Measurements from ENCODE around the gene LCP1. TPM values are rescaled to one million over a fixed set of nuclear protein-coding genes. Genes with fewer than 3 reads are reported as not detected.
"Not testable (repeated sequence)": the region's sequence is repeated elsewhere in the genome, so short reads cannot be mapped to it uniquely, and the experiment has no call there.

LCP1 gene
- total RNA-seq (10 to 100 TPM; 15.9 to 33.0 (median 24.4) TPM), polyA plus RNA-seq (3.2 TPM)
- long read RNA-seq, donor 1, transcript LCP1-201 (16 exons, 3,787 nt), result major isoform, 9 of 17 reads
- long read RNA-seq, donor 1, partial matches to known transcripts, result 3 of 17 reads
- long read RNA-seq, donor 1, other reads (novel, unspliced or antisense), result 5 of 17 reads
- long read RNA-seq, donor 2, transcript LCP1-201 (16 exons, 3,787 nt), result major isoform, 11 of 12 reads
- long read RNA-seq, donor 2, partial matches to known transcripts, result 0 of 12 reads
- long read RNA-seq, donor 2, other reads (novel, unspliced or antisense), result 1 of 12 reads
- long read RNA-seq, donor 3, transcript LCP1-201 (16 exons, 3,787 nt), result major isoform, 27 of 35 reads
- long read RNA-seq, donor 3, partial matches to known transcripts, result 6 of 35 reads
- long read RNA-seq, donor 3, other reads (novel, unspliced or antisense), result 1 of 35 reads
- long read RNA-seq, donor 4, transcript LCP1-201 (16 exons, 3,787 nt), result major isoform, 8 of 9 reads
- long read RNA-seq, donor 4, partial matches to known transcripts, result 1 of 9 reads
- long read RNA-seq, donor 4, other reads (novel, unspliced or antisense), result 0 of 9 reads

GRCh38 chr13:46181840-46182490, at the start of gene LCP1:
TSS of gene LCP1 (minus strand) at chr13:46182177. CDS start at chr13:46159662, 22,515 bp downstream.
- peak in 1 of 3 donors; percentile 54 for DNase-seq
- ATAC-seq, result no peak
- H3K4me1 ChIP-seq (ENCODE audit: control insufficient read depth, insufficient read depth, low read length), result no peaks in the 10 kb centered on the region
- no peaks in the 10 kb centered on the region for H3K27me3 ChIP-seq (ENCODE audit: control insufficient read depth, insufficient read depth)
- intact Hi-C loops (cut with DNase I), result no loop called here
- H3K27ac ChIP-seq (ENCODE audit: low read length), result peak within 1 kb of the TSS; percentile 62
- 80% methylated on average over 8 of the region's 8 CpGs for WGBS
- no peaks in the 10 kb centered on the region for H3K9me3 ChIP-seq (ENCODE audit: control insufficient read depth, low read length)
- H3K4me3 ChIP-seq (ENCODE audit: low read length), result peak within 1 kb of the TSS; percentile 49

DNA sequence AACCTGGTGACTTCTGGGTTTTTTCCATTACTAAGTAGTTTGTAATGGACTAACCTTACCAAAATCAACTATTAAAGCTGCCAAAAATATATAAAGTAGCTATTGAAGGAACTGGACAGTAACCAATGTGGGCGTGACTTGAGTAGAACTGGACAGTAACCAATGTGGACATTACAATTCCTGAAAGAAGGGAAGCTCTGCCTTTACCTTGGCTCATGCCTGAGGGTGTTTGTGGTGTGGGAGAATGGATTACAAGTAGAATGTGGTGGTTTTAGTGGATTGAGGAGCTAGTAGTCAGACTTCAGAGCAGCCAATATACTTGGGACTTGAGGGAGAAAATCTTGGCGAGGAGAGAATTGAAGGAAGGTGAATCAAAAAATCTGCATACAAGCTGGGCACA, 47.3 kb upstream of the LCP1 start:
- Histone ChIP-seq H3K4me3 (ENCODE audit: low read length) (no peak overlapping the region), H3K27me3 (ENCODE audit: control insufficient read depth, insufficient read depth) (no peaks in the 10 kb centered on the region), H3K4me1 (ENCODE audit: control insufficient read depth, insufficient read depth, low read length) (no peaks in the 10 kb centered on the region), H3K9me3 (ENCODE audit: control insufficient read depth, low read length) (no peaks in the 10 kb centered on the region), H3K27ac (ENCODE audit: low read length) (no peak overlapping the region)
- no peak for DNase-seq
- no peak for ATAC-seq
- intact Hi-C loops (cut with DNase I), result no loop called here
- whole genome bisulfite sequencing, result 93% methylated on average over 2 of the region's 2 CpGs

- ATAC-seq; H3K4me1 ChIP-seq (ENCODE audit: control insufficient read depth, insufficient read depth, low read length); H3K27me3 ChIP-seq (ENCODE audit: control insufficient read depth, insufficient read depth); H3K9me3 ChIP-seq (ENCODE audit: control insufficient read depth, low read length); H3K4me3 ChIP-seq (ENCODE audit: low read length); H3K27ac ChIP-seq (ENCODE audit: low read length); intact Hi-C loops (cut with DNase I): not testable (repeated sequence)
- WGBS, result 9% methylated on average over 2 of the region's 2 CpGs
- peak; percentile 54 to 82 (median 68) for DNase-seq
Measured at GRCh38 chr13:46220234-46220633, 38.3 kb upstream of the LCP1 start.

DNA sequence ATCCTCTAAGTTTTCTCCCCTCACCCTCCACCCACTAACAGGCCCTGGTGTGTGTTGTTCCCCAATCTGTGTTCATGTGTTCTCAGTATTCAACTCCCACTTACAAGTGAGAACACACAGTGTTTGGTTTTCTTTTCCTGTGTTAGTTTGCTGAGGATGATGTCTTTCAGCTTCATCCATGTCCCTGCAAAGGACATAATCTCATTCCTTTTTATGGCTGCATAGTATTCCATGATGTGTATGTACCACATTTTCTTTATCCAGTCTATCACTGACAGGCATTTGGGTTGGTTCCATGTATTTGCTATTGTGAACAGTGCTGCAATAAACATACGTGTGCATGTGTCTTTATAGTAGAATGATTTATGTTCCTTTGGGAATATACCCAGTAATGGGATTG, 32.8 kb upstream of the LCP1 start:
- H3K4me3 ChIP-seq (ENCODE audit: low read length); H3K27ac ChIP-seq (ENCODE audit: low read length); DNase-seq; H3K9me3 ChIP-seq (ENCODE audit: control insufficient read depth, low read length); H3K27me3 ChIP-seq (ENCODE audit: control insufficient read depth, insufficient read depth); ATAC-seq; intact Hi-C loops (cut with DNase I); H3K4me1 ChIP-seq (ENCODE audit: control insufficient read depth, insufficient read depth, low read length): not testable (repeated sequence)
- 87% methylated on average over 1 of the region's 1 CpG for WGBS

DNA sequence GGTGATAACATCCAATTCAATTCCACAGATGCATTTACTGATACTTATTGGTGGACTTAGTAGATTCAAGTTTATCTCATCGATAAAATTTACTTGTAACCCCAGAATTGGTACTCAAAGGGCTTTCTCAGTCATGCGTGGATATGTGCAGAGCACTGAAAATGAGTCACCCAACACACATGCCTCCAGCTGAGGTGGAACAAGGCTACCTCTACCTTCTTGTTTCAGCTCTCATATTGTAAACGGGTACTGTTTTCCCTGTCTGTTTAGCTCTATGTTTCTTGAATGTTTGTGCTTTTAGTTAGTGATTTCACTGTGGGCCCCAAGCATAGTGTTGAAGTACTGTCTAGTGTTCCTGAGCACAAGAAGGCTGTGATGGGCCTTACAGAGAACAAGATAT, 31.3 kb upstream of the LCP1 start:
- WGBS, result 91% methylated on average over 3 of the region's 3 CpGs
- ATAC-seq, result no peak
- peaks cover 2% of the 10 kb centered on the region for H3K4me1 ChIP-seq (ENCODE audit: control insufficient read depth, insufficient read depth, low read length)

GRCh38 chr13:46211483-46212351, 29.7 kb upstream of the LCP1 start, which contains the start of gene LRRC63:
TSS of gene LRRC63 (plus strand) at chr13:46211928. CDS start at chr13:46213035, 1,107 bp downstream.
- ATAC-seq (peak; percentile 98 to 100), DNase-seq (peak; percentile 78 to 92 (median 90))
- peaks cover 2% of the 10 kb centered on the region for H3K4me1 ChIP-seq (ENCODE audit: control insufficient read depth, insufficient read depth, low read length)
- peak within 1 kb of the TSS; percentile 34 for H3K4me3 ChIP-seq (ENCODE audit: low read length)
- intact Hi-C loops (cut with DNase I), result no loop called here
- peaks cover 3% of the 10 kb centered on the region for H3K27me3 ChIP-seq (ENCODE audit: control insufficient read depth, insufficient read depth)
- no peak within 1 kb of the TSS for H3K27ac ChIP-seq (ENCODE audit: low read length)
- WGBS, result 2% methylated on average over 53 of the region's 53 CpGs
- H3K9me3 ChIP-seq (ENCODE audit: control insufficient read depth, low read length), result no peaks in the 10 kb centered on the region

More for the DNA sequence above, 31.3 kb upstream of the LCP1 start:
- Histone ChIP-seq H3K27ac (ENCODE audit: low read length) (no peak overlapping the region), H3K9me3 (ENCODE audit: control insufficient read depth, low read length) (no peaks in the 10 kb centered on the region), H3K27me3 (ENCODE audit: control insufficient read depth, insufficient read depth) (peaks cover 3% of the 10 kb centered on the region), H3K4me3 (ENCODE audit: low read length) (no peak overlapping the region)
- no peak for DNase-seq
- intact Hi-C loops (cut with DNase I), result no loop called here

- H3K27ac ChIP-seq (ENCODE audit: low read length), result no peak overlapping the region
- H3K4me1 ChIP-seq (ENCODE audit: control insufficient read depth, insufficient read depth, low read length), result peaks cover 2% of the 10 kb centered on the region
- peaks cover 3% of the 10 kb centered on the region for H3K27me3 ChIP-seq (ENCODE audit: control insufficient read depth, insufficient read depth)
- intact Hi-C loops (cut with DNase I), result no loop called here
- ATAC-seq, result no peak
- WGBS, result 13% methylated on average over 9 of the region's 9 CpGs
- DNase-seq, result no peak
- H3K9me3 ChIP-seq (ENCODE audit: control insufficient read depth, low read length), result no peaks in the 10 kb centered on the region
- H3K4me3 ChIP-seq (ENCODE audit: low read length), result peak overlapping the region; percentile 34
Measured at GRCh38 chr13:46211116-46211482, 29.1 kb upstream of the LCP1 start.

GRCh38 chr13:46210362-46211083, 28.5 kb upstream of the LCP1 start:
- Histone ChIP-seq H3K9me3 (ENCODE audit: control insufficient read depth, low read length) (no peaks in the 10 kb centered on the region), H3K27me3 (ENCODE audit: control insufficient read depth, insufficient read depth) (peaks cover 3% of the 10 kb centered on the region), H3K4me3 (ENCODE audit: low read length) (peak overlapping the region; percentile 34), H3K27ac (ENCODE audit: low read length) (no peak overlapping the region), H3K4me1 (ENCODE audit: control insufficient read depth, insufficient read depth, low read length) (peaks cover 2% of the 10 kb centered on the region)
- intact Hi-C loops (cut with DNase I), result no loop called here
- ATAC-seq (no peak), DNase-seq (no peak)
- WGBS, result 75% methylated on average over 6 of the region's 6 CpGs

DNA sequence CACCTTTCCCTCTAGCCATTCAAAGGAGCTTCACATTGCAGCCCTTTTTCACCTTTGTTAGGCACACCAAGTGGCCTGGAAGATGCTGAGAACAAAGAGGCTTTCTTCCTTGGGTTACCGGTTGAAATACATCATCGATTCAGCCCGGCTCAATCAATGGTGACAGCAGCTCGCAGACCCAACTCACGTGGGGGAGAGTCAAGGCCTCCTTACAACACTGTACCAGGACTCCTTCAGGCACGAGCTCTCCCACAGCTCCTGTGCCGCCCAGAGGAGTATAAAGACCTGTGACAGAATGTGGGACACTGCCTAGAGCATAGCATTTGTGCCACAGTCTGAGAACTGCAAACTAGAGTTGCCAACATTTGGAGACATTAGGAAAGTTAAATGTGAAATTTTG, 25.9 kb upstream of the LCP1 start:
- intact Hi-C loops (cut with DNase I), result no loop called here
- DNase-seq (no peak), ATAC-seq (no peak)
- H3K9me3 ChIP-seq (ENCODE audit: control insufficient read depth, low read length), result no peaks in the 10 kb centered on the region
- H3K27ac ChIP-seq (ENCODE audit: low read length), result no peak overlapping the region
- peaks cover 2% of the 10 kb centered on the region for H3K4me1 ChIP-seq (ENCODE audit: control insufficient read depth, insufficient read depth, low read length)
- H3K4me3 ChIP-seq (ENCODE audit: low read length), result no peak overlapping the region
- WGBS, result 61% methylated on average over 7 of the region's 7 CpGs
- H3K27me3 ChIP-seq (ENCODE audit: control insufficient read depth, insufficient read depth), result peaks cover 3% of the 10 kb centered on the region

- Histone ChIP-seq H3K4me3 (ENCODE audit: low read length) (no peak overlapping the region), H3K27me3 (ENCODE audit: control insufficient read depth, insufficient read depth) (peaks cover 3% of the 10 kb centered on the region), H3K27ac (ENCODE audit: low read length) (no peak overlapping the region), H3K4me1 (ENCODE audit: control insufficient read depth, insufficient read depth, low read length) (peaks cover under 1% of the 10 kb centered on the region), H3K9me3 (ENCODE audit: control insufficient read depth, low read length) (no peaks in the 10 kb centered on the region)
- no peak for DNase-seq
- intact Hi-C loops (cut with DNase I), result no loop called here
- ATAC-seq, result no peak
- 79% methylated on average over 1 of the region's 1 CpG for WGBS
Measured at GRCh38 chr13:46206143-46206542, 24.2 kb upstream of the LCP1 start.

Measured in right cardiac atrium (tissue), 5 donors.